HepG2 (cell line): ENCODE results near the gene EXTL1. TPM values are rescaled to one million over a fixed set of nuclear protein-coding genes. Genes with fewer than 3 reads are reported as not detected.
A peak's percentile ranks its signal among the peaks of the same experiment; 100 is the strongest.

Experiments used
- ATAC-seq: fragments of 200-7000 bp; cut with Tn5 transposase; 3 replicates; pipeline ENCODE4 v1.9.1; 2020; ENCODE audit warnings: mild to moderate bottlenecking, moderate library complexity
- BruUV-seq: library from RNA; stranded (reverse); fragments of 400-500 nt; replicated peaks from 2 replicates; lab custom pipeline; 2021; lab: Mats Ljungman, UMichigan
- CTCF ChIA-PET: fragments of 300-600 bp; formaldehyde crosslinking; extraction: SDS; loops from one replicate; lab custom pipeline; 2021; ENCODE audit warnings: low total read pairs, inconsistent platforms, low intra/inter-chr PET ratio; lab: Yijun Ruan, JAX
- POLR2A ChIA-PET: fragments of 350-600 bp; sonication (Branson Sonifier 250); formaldehyde crosslinking; loops from one replicate; lab custom pipeline; 2020; ENCODE audit warnings: antibody characterized with exemption, inconsistent platforms; lab: Yijun Ruan, JAX
- DNase-seq: peaks from one replicate; pipeline ENCODE4 v3.0.0-alpha.2; 2015; ENCODE audit warnings: low spot score
- FAIRE-seq: peaks from 3 replicates; lab custom pipeline; 2011; peaks lifted over from hg19 to GRCh38; lab: Jason Lieb, UNC
- H2AFZ ChIP-seq: one replicate; pipeline ENCODE4 v1.6.1; 2011; ENCODE audit warnings: low read length, inconsistent platforms
- H3K27ac ChIP-seq: fragments of 300-600 bp; 3 replicates; pipeline ENCODE4 v1.8.0; 2011; ENCODE audit warnings: mixed run types, mild to moderate bottlenecking, mixed read lengths, low read length, inconsistent platforms; ENCODE audit not compliant: insufficient read depth; ENCODE audit errors: extremely low read length
- H3K27me3 ChIP-seq, 2 experiments: fragments of 200-600 bp in 1 of 2; 2 replicates in 1 of 2; 3 replicates in 1 of 2; pipeline versions ENCODE4 v1.6.0 to v1.8.0; 2011; ENCODE audit warnings: low read length in 2 of 2, mild to moderate bottlenecking in 2 of 2, moderate library complexity in 2 of 2, inconsistent platforms in 1 of 2; ENCODE audit not compliant: insufficient read depth in 2 of 2, control insufficient read depth in 1 of 2
- H3K36me3 ChIP-seq, 2 experiments: fragments of 200-600 bp in 1 of 2; replicated peaks in 1 of 2; 2 replicates in 1 of 2; 3 replicates in 1 of 2; pipeline versions ENCODE4 v1.5.1 to v1.8.0; 2011; ENCODE audit warnings: low read length in 2 of 2, inconsistent platforms in 1 of 2; ENCODE audit not compliant: insufficient read depth in 2 of 2, control insufficient read depth in 1 of 2
- H3K4me1 ChIP-seq: 2 replicates; pipeline ENCODE4 v1.5.1; 2012; ENCODE audit warnings: low read length, inconsistent platforms; ENCODE audit not compliant: insufficient read depth
- H3K4me2 ChIP-seq: 2 replicates; pipeline ENCODE4 v1.6.0; 2011; ENCODE audit warnings: low read depth, low read length, inconsistent platforms
- H3K4me3 ChIP-seq, 3 experiments: fragments of 200-600 bp in 1 of 3; sonication (generic), shearing (Covaris generic) in 1 of 3; replicated peaks in 1 of 3; 2 replicates each; pipeline ENCODE4 v1.5.1; 2011 to 2016; ENCODE audit warnings: low read length in 3 of 3, inconsistent platforms in 2 of 3, low read depth in 2 of 3, mild to moderate bottlenecking in 2 of 3, control low read depth in 1 of 3, mixed read lengths in 1 of 3; ENCODE audit not compliant: insufficient read depth in 1 of 3
- H3K79me2 ChIP-seq: one replicate; pipeline ENCODE4 v1.6.1; 2011; ENCODE audit warnings: low read length, inconsistent platforms; ENCODE audit not compliant: insufficient read depth
- H3K9ac ChIP-seq: 2 replicates; pipeline ENCODE4 v1.6.0; 2011; ENCODE audit warnings: mild to moderate bottlenecking, low read depth, low read length, inconsistent platforms; ENCODE audit not compliant: insufficient read depth
- H3K9me3 ChIP-seq: 2 replicates; pipeline ENCODE4 v1.5.1; 2012; ENCODE audit warnings: mild to moderate bottlenecking, low read length
- H4K20me1 ChIP-seq: 2 replicates; pipeline ENCODE4 v1.6.0; 2011; ENCODE audit warnings: inconsistent platforms, mild to moderate bottlenecking, low read length, moderate library complexity; ENCODE audit not compliant: insufficient read depth
- CENPT ChIP-seq: sonication (generic); formaldehyde crosslinking; IDR thresholded peaks from 2 replicates; pipeline ENCODE4 v1.8.0; 2022; ENCODE audit warnings: low read depth, mild to moderate bottlenecking, moderate library complexity, missing genetic modification reagents
- ELF4 ChIP-seq: sonication (generic); formaldehyde crosslinking; IDR thresholded peaks from 2 replicates; pipeline ENCODE4 v1.5.0; 2020; ENCODE audit warnings: missing genetic modification reagents, mild to moderate bottlenecking, moderate library complexity, borderline replicate concordance
- ERF ChIP-seq: IDR thresholded peaks from 2 replicates; pipeline ENCODE4 v1.6.1; 2018; ENCODE audit warnings: missing biosample characterization, missing genetic modification reagents
- NFIC ChIP-seq: IDR thresholded peaks from 2 replicates; pipeline ENCODE4 v1.6.1; 2012; ENCODE audit warnings: mild to moderate bottlenecking, low read length, inconsistent platforms
- TBP ChIP-seq: sonication (generic); formaldehyde crosslinking; IDR thresholded peaks from 2 replicates; pipeline ENCODE4 v1.5.0; 2020; ENCODE audit warnings: missing genetic modification reagents
- U2AF2 ChIP-seq: fragments of 200-400 bp; formaldehyde crosslinking; IDR thresholded peaks from 2 replicates; pipeline ENCODE4 v1.6.1; 2017; ENCODE audit warnings: low read depth, mild to moderate bottlenecking, low read length
- ZFP82 ChIP-seq: sonication (generic); formaldehyde crosslinking; IDR thresholded peaks from 2 replicates; pipeline ENCODE4 v1.5.1; 2020; ENCODE audit warnings: mild to moderate bottlenecking, missing genetic modification reagents, borderline replicate concordance
- ZNF138 ChIP-seq: sonication (generic); formaldehyde crosslinking; IDR thresholded peaks from 2 replicates; pipeline ENCODE4 v1.5.0; 2020; ENCODE audit warnings: mild to moderate bottlenecking, low read depth, missing genetic modification reagents
- ZNF674 ChIP-seq: sonication (generic); formaldehyde crosslinking; IDR thresholded peaks from 2 replicates; pipeline ENCODE4 v1.5.0; 2020; ENCODE audit warnings: low read depth, mild to moderate bottlenecking, missing genetic modification reagents
- WGBS: methylation state at CpG from one replicate; pipeline ENCODE4 v1.1.6; 2017; ENCODE audit warnings: low lambda C conversion rate; 5-methylcytosine and 5-hydroxymethylcytosine counted together
- in situ Hi-C: cut with HindIII; loops from 2 replicates; pipeline ENCODE4 v1.10.0; 2017; ENCODE audit warnings: low pct_unique_long_range_greater_than_20kb; ENCODE audit not compliant: extremely low pct_ligation_motif_present
- intact Hi-C: fragments of 100-400 bp; cut with micrococcal nuclease; formaldehyde crosslinking; loops from one replicate; pipeline ENCODE4 v1.10.0; 2022; ENCODE audit not compliant: unreplicated experiment
- polyA plus RNA-seq, 8 experiments: library from polyadenylated mRNA; depleted of rRNA in 3 of 8; stranded (reverse) in 7 of 8; unstranded in 1 of 8; fragments of >200 nt; fragmentation: Illumina TruSeq in 4 of 8; extraction: Trizol in 4 of 8; gene quantifications; 2 replicates each; pipeline versions ENCODE4 v1.2.1 to v1.2.3, GENCODE V29; 2011 to 2016; ENCODE audit warnings: low read depth in 4 of 8, missing spikeins in 1 of 8, mixed read lengths in 1 of 8; ENCODE audit not compliant: insufficient read depth in 1 of 8
- total RNA-seq, 5 experiments: library from RNA; depleted of rRNA; stranded (reverse); fragments of >200 nt; fragmentation: Illumina TruSeq; extraction: Trizol; gene quantifications; 2 replicates each; pipeline ENCODE4 v1.2.3, GENCODE V29; 2016; ENCODE audit warnings: low read depth in 1 of 5
- TF ChIP-seq, protein P1 (sequence below): sonication (generic); formaldehyde crosslinking; IDR thresholded peaks from 2 replicates; pipeline ENCODE4 v1.4.0; 2020; ENCODE audit warnings: missing genetic modification reagents
- TF ChIP-seq, protein P2 (sequence below), 2 experiments: fragments of 450-650 bp in 1 of 2; sonication (generic) in 1 of 2; formaldehyde crosslinking in 1 of 2; IDR thresholded peaks; 2 replicates each; pipeline versions ENCODE4 v1.6.1 to v1.8.0; 2016 to 2022; ENCODE audit warnings: antibody characterized with exemption in 1 of 2, mild to moderate bottlenecking in 1 of 2, missing genetic modification reagents in 1 of 2

Gene EXTL1
- total and polyA plus RNA-seq, 2 of the 13 experiments (the other 11 are each of a cell fraction or from before 2014, with no cell fraction given), result 0.35 to 1.0 TPM

- in situ Hi-C loops, result no loop called here
- ChIA-PET CTCF (interaction anchor here (1.1 to 2.8 kb wide), 2 partner anchors 109 to 141 kb away, joined by 5 to 11 read pairs; no protein-coding TSS in a partner anchor), POLR2A (interaction anchor here (0.8 to 2.7 kb wide), 3 partner anchors 12 to 109 kb away, joined by 3 to 8 read pairs (median 7); partner anchors contain the start of gene PAFAH2)
- no TSS peak for BruUV-seq
- H3K79me2 ChIP-seq, result no peaks in the 10 kb centered on the region
- peak; percentile 47 for DNase-seq
- H3K9ac ChIP-seq, result peak overlapping the region; percentile 67
- ATAC-seq, result peak; percentile 88
- H3K4me1 ChIP-seq, result peaks cover 36% of the 10 kb centered on the region
- peak overlapping the region; percentile 56 for H2AFZ ChIP-seq
- H3K9me3 ChIP-seq, result no peaks in the 10 kb centered on the region
- H3K4me3 ChIP-seq, result peak overlapping the region; percentile 61 to 93 (median 73)
- no peaks in the 10 kb centered on the region for H4K20me1 ChIP-seq
- peak overlapping the region; percentile 39 for H3K27ac ChIP-seq
- FAIRE-seq, result no peak
- peak overlapping the region; percentile 96 for H3K4me2 ChIP-seq
- intact Hi-C loops, result loop anchor here (1.0 to 5.0 kb wide), 3 partner anchors 76 to 126 kb away; partner anchors contain the start of gene PDIK1L
- 5% methylated on average over 19 of the region's 39 CpGs for WGBS
- no peaks in the 10 kb centered on the region for H3K36me3 ChIP-seq
- H3K27me3 ChIP-seq, result peaks cover 0 to 50% of the 10 kb centered on the region in 2 experiments; a peak in 4 of 5 replicates
- no peak for TF ChIP-seq TBP (CRISPR knock-in tag)
- TF ChIP-seq, protein P1, sequence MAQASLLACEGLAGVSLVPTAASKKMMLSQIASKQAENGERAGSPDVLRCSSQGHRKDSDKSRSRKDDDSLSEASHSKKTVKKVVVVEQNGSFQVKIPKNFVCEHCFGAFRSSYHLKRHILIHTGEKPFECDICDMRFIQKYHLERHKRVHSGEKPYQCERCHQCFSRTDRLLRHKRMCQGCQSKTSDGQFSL, result peak; percentile 56; the same call in 1 of the 2 replicates
- peak; percentile 26; the same call in 1 of the 2 replicates for TF ChIP-seq ERF (CRISPR knock-in tag)
- 0 out of 2 replicates have a peak, but pooled peaks have one; percentile 45 for TF ChIP-seq ELF4 (CRISPR knock-in tag)
- TF ChIP-seq, protein P2, sequence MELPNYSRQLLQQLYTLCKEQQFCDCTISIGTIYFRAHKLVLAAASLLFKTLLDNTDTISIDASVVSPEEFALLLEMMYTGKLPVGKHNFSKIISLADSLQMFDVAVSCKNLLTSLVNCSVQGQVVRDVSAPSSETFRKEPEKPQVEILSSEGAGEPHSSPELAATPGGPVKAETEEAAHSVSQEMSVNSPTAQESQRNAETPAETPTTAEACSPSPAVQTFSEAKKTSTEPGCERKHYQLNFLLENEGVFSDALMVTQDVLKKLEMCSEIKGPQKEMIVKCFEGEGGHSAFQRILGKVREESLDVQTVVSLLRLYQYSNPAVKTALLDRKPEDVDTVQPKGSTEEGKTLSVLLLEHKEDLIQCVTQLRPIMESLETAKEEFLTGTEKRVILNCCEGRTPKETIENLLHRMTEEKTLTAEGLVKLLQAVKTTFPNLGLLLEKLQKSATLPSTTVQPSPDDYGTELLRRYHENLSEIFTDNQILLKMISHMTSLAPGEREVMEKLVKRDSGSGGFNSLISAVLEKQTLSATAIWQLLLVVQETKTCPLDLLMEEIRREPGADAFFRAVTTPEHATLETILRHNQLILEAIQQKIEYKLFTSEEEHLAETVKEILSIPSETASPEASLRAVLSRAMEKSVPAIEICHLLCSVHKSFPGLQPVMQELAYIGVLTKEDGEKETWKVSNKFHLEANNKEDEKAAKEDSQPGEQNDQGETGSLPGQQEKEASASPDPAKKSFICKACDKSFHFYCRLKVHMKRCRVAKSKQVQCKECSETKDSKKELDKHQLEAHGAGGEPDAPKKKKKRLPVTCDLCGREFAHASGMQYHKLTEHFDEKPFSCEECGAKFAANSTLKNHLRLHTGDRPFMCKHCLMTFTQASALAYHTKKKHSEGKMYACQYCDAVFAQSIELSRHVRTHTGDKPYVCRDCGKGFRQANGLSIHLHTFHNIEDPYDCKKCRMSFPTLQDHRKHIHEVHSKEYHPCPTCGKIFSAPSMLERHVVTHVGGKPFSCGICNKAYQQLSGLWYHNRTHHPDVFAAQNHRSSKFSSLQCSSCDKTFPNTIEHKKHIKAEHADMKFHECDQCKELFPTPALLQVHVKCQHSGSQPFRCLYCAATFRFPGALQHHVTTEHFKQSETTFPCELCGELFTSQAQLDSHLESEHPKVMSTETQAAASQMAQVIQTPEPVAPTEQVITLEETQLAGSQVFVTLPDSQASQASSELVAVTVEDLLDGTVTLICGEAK (IDR thresholded peaks at IDR 0.05), result no peak
- TF ChIP-seq, protein P2 (CRISPR knock-in tag; IDR thresholded peaks at IDR 0.05), result no peak; the same call in 1 of the 2 replicates
- TF ChIP-seq U2AF2, result no peak
- TF ChIP-seq ZNF674, result 0 out of 2 replicates have a peak, but pooled peaks have one; percentile 64
- TF ChIP-seq NFIC, result no peak
- peak; percentile 53; the same call in 1 of the 2 replicates for TF ChIP-seq ZFP82 (CRISPR knock-in tag)
- TF ChIP-seq ZNF138, result 0 out of 2 replicates have a peak, but pooled peaks have one; percentile 61
- TF ChIP-seq CENPT (CRISPR knock-in tag), result no peak
These were observed 14.6 kb downstream of the EXTL1 start for GRCh38 chr1:26035959-26036755.
